NB4 (cell line): Measurements from ENCODE around the gene FXYD7.

Experiments
- MAX ChIP-seq: IDR thresholded peaks from 2 replicates; pipeline ENCODE4 v1.6.1; 2011; ENCODE audit warnings: low read depth, low read length
- TF ChIP-seq, protein P1 (sequence below): IDR thresholded peaks from one replicate; pipeline ENCODE4 v1.5.1; 2012; ENCODE audit warnings: low read depth, low read length

DNA sequence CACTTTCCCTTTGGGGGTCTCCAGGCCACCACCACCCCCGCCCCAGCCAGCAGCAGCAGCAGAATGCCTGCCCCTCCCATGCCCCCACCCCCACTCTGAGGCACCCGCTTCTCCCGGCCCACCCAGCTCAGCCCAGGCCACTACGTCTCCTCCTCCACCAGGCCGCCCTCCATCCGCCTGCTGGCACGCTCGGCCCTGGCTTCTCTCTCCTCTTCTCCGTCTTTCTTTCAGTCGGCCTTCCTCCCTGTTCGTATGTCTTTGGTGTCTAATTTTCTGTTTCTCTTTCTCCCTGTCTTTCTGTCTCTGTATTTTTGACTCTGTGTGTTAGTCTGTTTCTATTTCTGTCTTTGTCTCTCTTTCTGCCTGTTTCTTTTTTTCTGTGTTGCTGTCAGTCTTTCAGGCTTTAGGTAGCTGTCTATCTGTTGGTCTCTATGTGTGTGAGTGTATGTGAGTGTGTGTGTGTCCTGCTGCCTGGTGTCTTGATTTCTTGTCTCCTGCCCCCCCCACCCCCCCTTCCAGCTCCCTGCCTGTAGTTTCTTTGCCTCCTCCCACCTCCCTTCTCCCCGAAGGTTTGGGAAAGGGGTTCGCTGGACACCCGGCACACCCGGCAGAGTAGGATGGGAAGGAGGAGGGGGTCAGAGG, 8.3 kb upstream of the FXYD7 start, which contains the start of gene LGI4:
- TF ChIP-seq, protein P1, sequence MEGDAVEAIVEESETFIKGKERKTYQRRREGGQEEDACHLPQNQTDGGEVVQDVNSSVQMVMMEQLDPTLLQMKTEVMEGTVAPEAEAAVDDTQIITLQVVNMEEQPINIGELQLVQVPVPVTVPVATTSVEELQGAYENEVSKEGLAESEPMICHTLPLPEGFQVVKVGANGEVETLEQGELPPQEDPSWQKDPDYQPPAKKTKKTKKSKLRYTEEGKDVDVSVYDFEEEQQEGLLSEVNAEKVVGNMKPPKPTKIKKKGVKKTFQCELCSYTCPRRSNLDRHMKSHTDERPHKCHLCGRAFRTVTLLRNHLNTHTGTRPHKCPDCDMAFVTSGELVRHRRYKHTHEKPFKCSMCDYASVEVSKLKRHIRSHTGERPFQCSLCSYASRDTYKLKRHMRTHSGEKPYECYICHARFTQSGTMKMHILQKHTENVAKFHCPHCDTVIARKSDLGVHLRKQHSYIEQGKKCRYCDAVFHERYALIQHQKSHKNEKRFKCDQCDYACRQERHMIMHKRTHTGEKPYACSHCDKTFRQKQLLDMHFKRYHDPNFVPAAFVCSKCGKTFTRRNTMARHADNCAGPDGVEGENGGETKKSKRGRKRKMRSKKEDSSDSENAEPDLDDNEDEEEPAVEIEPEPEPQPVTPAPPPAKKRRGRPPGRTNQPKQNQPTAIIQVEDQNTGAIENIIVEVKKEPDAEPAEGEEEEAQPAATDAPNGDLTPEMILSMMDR = no peak
- no peak for TF ChIP-seq MAX
